GM12878 (cell line): ENCODE data around the gene NIPAL1. TPM values are rescaled to one million over a fixed set of nuclear protein-coding genes. Genes with fewer than 3 reads are reported as not detected.

Experiments used
- ATF7 ChIP-seq: fragments of 450-650 bp; IDR thresholded peaks from 2 replicates; pipeline ENCODE4 v1.6.1; 2016; ENCODE audit warnings: low read depth, mild to moderate bottlenecking
- BHLHE40 ChIP-seq, 2 experiments: fragments of 450-650 bp in 1 of 2; IDR thresholded peaks; 2 replicates each; pipeline ENCODE4 v1.6.1; 2011 to 2017; ENCODE audit warnings: low read depth in 2 of 2, borderline replicate concordance in 1 of 2, improper control_type of control experiment in 1 of 2, low read length in 1 of 2, mild to moderate bottlenecking in 1 of 2
- CEBPB ChIP-seq, 2 experiments: fragments of 150-350 bp in 1 of 2; IDR thresholded peaks; 2 replicates each; pipeline ENCODE4 v1.6.1; 2012 to 2014; ENCODE audit warnings: low read depth in 2 of 2, low read length in 2 of 2, borderline replicate concordance in 1 of 2, inconsistent platforms in 1 of 2
- CHD4 ChIP-seq: fragments of 200-600 bp; sonication (generic); IDR thresholded peaks from 2 replicates; pipeline ENCODE4 v1.6.1; 2016; ENCODE audit warnings: mild to moderate bottlenecking
- E2F4 ChIP-seq: IDR thresholded peaks from 2 replicates; pipeline ENCODE4 v1.6.1; 2012; ENCODE audit warnings: low read depth, low read length, improper control_type of control experiment
- EED ChIP-seq: sonication (generic); IDR thresholded peaks from 2 replicates; pipeline ENCODE4 v1.6.1; 2016; ENCODE audit warnings: antibody characterized with exemption, low read depth
- HDGF ChIP-seq: fragments of 450-650 bp; IDR thresholded peaks from 2 replicates; pipeline ENCODE4 v1.6.1; 2016; ENCODE audit warnings: antibody characterized with exemption
- IKZF2 ChIP-seq, 2 experiments: fragments of 450-650 bp; IDR thresholded peaks; 2 replicates each; pipeline ENCODE4 v1.6.1; 2017; ENCODE audit warnings: mild to moderate bottlenecking in 2 of 2, moderate library complexity in 2 of 2
- KDM1A ChIP-seq: fragments of 200-600 bp; sonication (generic); IDR thresholded peaks from 2 replicates; pipeline ENCODE4 v1.6.1; 2016; ENCODE audit warnings: borderline replicate concordance
- MTA2 ChIP-seq: fragments of 450-650 bp; IDR thresholded peaks from 2 replicates; pipeline ENCODE4 v1.6.1; 2016; ENCODE audit warnings: low read depth, mild to moderate bottlenecking, moderate library complexity
- PAX5 ChIP-seq: IDR thresholded peaks from 2 replicates; pipeline ENCODE4 v1.6.1; 2011; ENCODE audit warnings: low read depth, low read length, borderline replicate concordance
- PBX3 ChIP-seq: IDR thresholded peaks from 2 replicates; pipeline ENCODE4 v1.6.1; 2011; ENCODE audit warnings: mild to moderate bottlenecking, low read depth, low read length, moderate library complexity; ENCODE audit not compliant: insufficient replicate concordance
- SMC3 ChIP-seq: IDR thresholded peaks from 2 replicates; pipeline ENCODE4 v1.6.1; 2011; ENCODE audit warnings: low read length, improper control_type of control experiment, borderline replicate concordance
- STAT1 ChIP-seq: fragments of 450-650 bp; conservative IDR thresholded peaks from 2 replicates; pipeline ENCODE4 v1.6.1; 2014; ENCODE audit warnings: antibody characterized with exemption, mild to moderate bottlenecking
- SUPT20H ChIP-seq: IDR thresholded peaks from 2 replicates; pipeline ENCODE4 v1.6.1; 2011; ENCODE audit warnings: low read depth, mild to moderate bottlenecking, low read length, moderate library complexity, borderline replicate concordance; ENCODE audit not compliant: control insufficient read depth
- SUZ12 ChIP-seq: fragments of 200-600 bp; sonication (generic); IDR thresholded peaks from one replicate; pipeline ENCODE4 v1.6.1; 2018; ENCODE audit warnings: antibody characterized with exemption, mild to moderate bottlenecking; ENCODE audit not compliant: unreplicated experiment
- TAF1 ChIP-seq: IDR thresholded peaks from 2 replicates; pipeline ENCODE4 v1.6.1; 2011; ENCODE audit warnings: mild to moderate bottlenecking, low read depth, low read length, borderline replicate concordance
- TARDBP ChIP-seq: IDR thresholded peaks from 2 replicates; pipeline ENCODE4 v1.6.1; 2016; ENCODE audit warnings: borderline replicate concordance
- TCF7 ChIP-seq: IDR thresholded peaks from 2 replicates; pipeline ENCODE4 v1.6.1; 2014; ENCODE audit warnings: antibody characterized with exemption, borderline replicate concordance
- YY1 ChIP-seq: IDR thresholded peaks from 2 replicates; pipeline ENCODE4 v1.6.1; 2011; ENCODE audit warnings: low read depth, mild to moderate bottlenecking, low read length
- ZBED1 ChIP-seq: IDR thresholded peaks from 2 replicates; pipeline ENCODE4 v1.6.1; 2016; ENCODE audit warnings: borderline replicate concordance
- ZNF207 ChIP-seq: fragments of 450-650 bp; IDR thresholded peaks from 2 replicates; pipeline ENCODE4 v1.6.1; 2014; ENCODE audit warnings: antibody characterized with exemption, mild to moderate bottlenecking, borderline replicate concordance
- polyA plus RNA-seq, 11 experiments: library from polyadenylated mRNA; depleted of rRNA in 4 of 11; unstranded in 6 of 11; stranded (reverse) in 5 of 11; fragments of >200 nt; fragmentation: Nextera tagmentation in 4 of 11; fragmentation: Illumina TruSeq in 1 of 11; extraction: Ambion mirVana in 4 of 11; extraction: Trizol in 1 of 11; gene quantifications; 1 replicate in 1 of 11; 2 replicates in 10 of 11; pipeline versions ENCODE4 v1.2.1 to v1.2.3, GENCODE V29; 2011 to 2016; ENCODE audit warnings: inconsistent platforms in 2 of 11, missing spikeins in 2 of 11, low read depth in 1 of 11
- total RNA-seq, 4 experiments: library from RNA; depleted of rRNA in 3 of 4; stranded (reverse); fragments of >200 nt in 3 of 4; fragmentation: Illumina TruSeq in 1 of 4; extraction: Trizol in 1 of 4; gene quantifications; 2 replicates each; pipeline versions ENCODE4 v1.2.1 to v1.2.3, GENCODE V29; 2013 to 2021
- TF ChIP-seq, protein P1 (sequence below): fragments of 150-350 bp; IDR thresholded peaks from 2 replicates; pipeline ENCODE4 v1.6.1; 2016; ENCODE audit warnings: low read depth, low read length
- TF ChIP-seq, protein P2 (sequence below): IDR thresholded peaks from 2 replicates; pipeline ENCODE4 v1.6.1; 2012; ENCODE audit warnings: low read depth, low read length, improper control_type of control experiment

Gene NIPAL1
- total and polyA plus RNA-seq, 10 of the 15 experiments (the other 5 are each of a cell fraction or from before 2014, with no cell fraction given) = 0.46 to 9.7 (median 5.9) TPM

DNA sequence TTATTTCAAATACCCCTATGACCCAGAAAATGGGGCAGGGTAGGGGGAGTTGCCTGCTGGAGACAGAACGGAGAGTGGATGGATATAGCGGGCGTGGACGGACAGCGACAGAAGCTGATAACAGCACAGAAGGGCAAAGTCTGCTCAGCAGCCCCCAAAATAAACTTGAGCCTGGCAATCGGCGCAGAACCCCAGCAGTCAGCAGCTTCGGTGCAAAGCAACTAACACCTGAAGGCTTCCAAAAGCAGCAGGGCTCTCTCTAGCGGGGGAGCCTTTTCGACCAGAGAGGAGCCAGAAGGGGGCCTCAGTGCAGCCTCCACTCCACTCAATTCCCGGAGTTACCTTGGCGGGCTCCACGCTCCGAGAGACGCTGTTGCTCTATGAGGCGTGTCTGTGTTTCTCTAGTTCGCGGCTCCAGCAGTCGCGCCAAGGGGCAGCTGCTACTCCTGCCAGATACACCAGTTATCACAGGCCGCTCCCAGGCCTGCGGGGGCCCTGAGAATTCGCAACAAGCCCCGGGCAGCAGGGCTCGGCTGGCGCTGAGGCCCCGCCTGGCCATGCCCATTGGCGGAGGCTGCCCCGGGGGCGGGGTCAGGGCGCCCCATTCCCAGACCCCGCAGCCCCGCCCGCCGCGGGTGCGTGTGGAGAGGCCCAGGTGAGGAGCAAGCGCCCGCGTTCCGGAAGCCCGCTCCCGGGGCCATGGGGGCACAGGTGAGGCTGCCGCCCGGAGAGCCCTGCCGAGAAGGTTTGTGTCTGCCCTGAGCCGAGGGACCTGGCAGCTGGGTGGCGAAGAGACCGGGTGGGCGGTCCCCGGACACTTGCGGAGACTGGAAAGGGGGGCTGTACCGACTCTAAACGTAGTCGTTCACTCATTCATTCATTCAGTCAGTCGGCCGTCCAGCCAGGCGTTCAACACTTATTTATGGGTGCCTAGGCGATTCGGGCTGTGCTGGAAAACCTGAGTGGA, at the start of gene NIPAL1, which contains the start of gene CNGA1 (continued):
- TF ChIP-seq PAX5 (no peak), SUZ12 (no peak), SMC3 (peak; percentile 41; the same call in 1 of the 2 replicates), TCF7 (no peak), KDM1A (no peak), ZBED1 (no peak), HDGF (no peak), CEBPB (IDR thresholded peaks at IDR 0.05; ENCODE audit: borderline replicate concordance in 1 of 2, low read depth in 2 of 2, low read length in 2 of 2) (no peak), IKZF2 (IDR thresholded peaks at IDR 0.05) (no peak), TAF1 (peak; percentile 31; the same call in 1 of the 2 replicates), MTA2 (no peak), E2F4 (no peak), PBX3 (no peak), STAT1 (no peak), SUPT20H (no peak), YY1 (0 out of 2 replicates have a peak, but pooled peaks have one; percentile 12), ZNF207 (no peak), ATF7 (no peak), TARDBP (no peak; the same call in 1 of the 2 replicates), EED (peak; percentile 41; the same call in 1 of the 2 replicates), CHD4 (no peak), BHLHE40 (IDR thresholded peaks at IDR 0.05; ENCODE audit: borderline replicate concordance in 1 of 2, low read depth in 2 of 2, low read length in 1 of 2) (peak in 1 of 2 experiments; percentile 29; a peak in 1 of 4 replicates)
- TF ChIP-seq, protein P1, sequence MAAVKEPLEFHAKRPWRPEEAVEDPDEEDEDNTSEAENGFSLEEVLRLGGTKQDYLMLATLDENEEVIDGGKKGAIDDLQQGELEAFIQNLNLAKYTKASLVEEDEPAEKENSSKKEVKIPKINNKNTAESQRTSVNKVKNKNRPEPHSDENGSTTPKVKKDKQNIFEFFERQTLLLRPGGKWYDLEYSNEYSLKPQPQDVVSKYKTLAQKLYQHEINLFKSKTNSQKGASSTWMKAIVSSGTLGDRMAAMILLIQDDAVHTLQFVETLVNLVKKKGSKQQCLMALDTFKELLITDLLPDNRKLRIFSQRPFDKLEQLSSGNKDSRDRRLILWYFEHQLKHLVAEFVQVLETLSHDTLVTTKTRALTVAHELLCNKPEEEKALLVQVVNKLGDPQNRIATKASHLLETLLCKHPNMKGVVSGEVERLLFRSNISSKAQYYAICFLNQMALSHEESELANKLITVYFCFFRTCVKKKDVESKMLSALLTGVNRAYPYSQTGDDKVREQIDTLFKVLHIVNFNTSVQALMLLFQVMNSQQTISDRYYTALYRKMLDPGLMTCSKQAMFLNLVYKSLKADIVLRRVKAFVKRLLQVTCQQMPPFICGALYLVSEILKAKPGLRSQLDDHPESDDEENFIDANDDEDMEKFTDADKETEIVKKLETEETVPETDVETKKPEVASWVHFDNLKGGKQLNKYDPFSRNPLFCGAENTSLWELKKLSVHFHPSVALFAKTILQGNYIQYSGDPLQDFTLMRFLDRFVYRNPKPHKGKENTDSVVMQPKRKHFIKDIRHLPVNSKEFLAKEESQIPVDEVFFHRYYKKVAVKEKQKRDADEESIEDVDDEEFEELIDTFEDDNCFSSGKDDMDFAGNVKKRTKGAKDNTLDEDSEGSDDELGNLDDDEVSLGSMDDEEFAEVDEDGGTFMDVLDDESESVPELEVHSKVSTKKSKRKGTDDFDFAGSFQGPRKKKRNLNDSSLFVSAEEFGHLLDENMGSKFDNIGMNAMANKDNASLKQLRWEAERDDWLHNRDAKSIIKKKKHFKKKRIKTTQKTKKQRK = no peak
- TF ChIP-seq, protein P2, sequence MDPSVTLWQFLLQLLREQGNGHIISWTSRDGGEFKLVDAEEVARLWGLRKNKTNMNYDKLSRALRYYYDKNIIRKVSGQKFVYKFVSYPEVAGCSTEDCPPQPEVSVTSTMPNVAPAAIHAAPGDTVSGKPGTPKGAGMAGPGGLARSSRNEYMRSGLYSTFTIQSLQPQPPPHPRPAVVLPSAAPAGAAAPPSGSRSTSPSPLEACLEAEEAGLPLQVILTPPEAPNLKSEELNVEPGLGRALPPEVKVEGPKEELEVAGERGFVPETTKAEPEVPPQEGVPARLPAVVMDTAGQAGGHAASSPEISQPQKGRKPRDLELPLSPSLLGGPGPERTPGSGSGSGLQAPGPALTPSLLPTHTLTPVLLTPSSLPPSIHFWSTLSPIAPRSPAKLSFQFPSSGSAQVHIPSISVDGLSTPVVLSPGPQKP = no peak
